Tibial nerve (tissue), 4 donors: ENCODE data around the gene REC114.
"Not testable (repeated sequence)": the region's sequence is repeated elsewhere in the genome, so short reads cannot be mapped to it uniquely, and the experiment has no call there.

Experiments used
- EP300 ChIP-seq, 2 donors: sonication (generic); formaldehyde crosslinking; IDR thresholded peaks; one replicate each; pipeline ENCODE4 v1.6.1; 2017; ENCODE audit warnings: antibody characterized with exemption in 2 of 2, mild to moderate bottlenecking in 1 of 2
- TF ChIP-seq, protein P1 (sequence below), 5 experiments: fragments of 200-600 bp in 3 of 5; fragments of 450-650 bp in 2 of 5; sonication (generic) in 3 of 5; IDR thresholded peaks; one replicate each; pipeline ENCODE4 v1.5.1; 2016 to 2019; ENCODE audit warnings: antibody characterized with exemption in 5 of 5, mild to moderate bottlenecking in 3 of 5, moderate library complexity in 2 of 5

DNA sequence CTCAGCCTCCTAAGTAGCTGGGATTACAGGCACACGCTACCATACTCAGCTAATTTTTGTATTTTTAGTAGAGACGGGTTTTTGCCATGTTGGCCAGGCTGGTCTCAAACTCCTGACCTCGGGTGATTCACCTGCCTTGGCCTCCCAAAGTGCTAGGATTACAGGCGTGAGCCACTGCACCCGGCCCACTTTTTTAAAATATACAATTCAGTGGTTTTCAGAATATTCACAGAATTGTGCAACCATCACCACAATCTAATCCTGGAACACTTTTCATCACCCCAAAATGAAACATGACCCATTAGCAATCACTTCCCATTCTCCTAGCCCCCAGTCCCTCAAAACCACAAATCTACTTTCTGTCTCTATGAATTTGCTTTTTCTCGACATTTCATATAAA, 42.7 kb upstream of the REC114 start:
- TF ChIP-seq, protein P1, sequence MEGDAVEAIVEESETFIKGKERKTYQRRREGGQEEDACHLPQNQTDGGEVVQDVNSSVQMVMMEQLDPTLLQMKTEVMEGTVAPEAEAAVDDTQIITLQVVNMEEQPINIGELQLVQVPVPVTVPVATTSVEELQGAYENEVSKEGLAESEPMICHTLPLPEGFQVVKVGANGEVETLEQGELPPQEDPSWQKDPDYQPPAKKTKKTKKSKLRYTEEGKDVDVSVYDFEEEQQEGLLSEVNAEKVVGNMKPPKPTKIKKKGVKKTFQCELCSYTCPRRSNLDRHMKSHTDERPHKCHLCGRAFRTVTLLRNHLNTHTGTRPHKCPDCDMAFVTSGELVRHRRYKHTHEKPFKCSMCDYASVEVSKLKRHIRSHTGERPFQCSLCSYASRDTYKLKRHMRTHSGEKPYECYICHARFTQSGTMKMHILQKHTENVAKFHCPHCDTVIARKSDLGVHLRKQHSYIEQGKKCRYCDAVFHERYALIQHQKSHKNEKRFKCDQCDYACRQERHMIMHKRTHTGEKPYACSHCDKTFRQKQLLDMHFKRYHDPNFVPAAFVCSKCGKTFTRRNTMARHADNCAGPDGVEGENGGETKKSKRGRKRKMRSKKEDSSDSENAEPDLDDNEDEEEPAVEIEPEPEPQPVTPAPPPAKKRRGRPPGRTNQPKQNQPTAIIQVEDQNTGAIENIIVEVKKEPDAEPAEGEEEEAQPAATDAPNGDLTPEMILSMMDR (IDR thresholded peaks at IDR 0.05) = not testable (repeated sequence)
- not testable (repeated sequence) for TF ChIP-seq EP300 (IDR thresholded peaks at IDR 0.05)
